Activated CD8-positive, alpha-beta memory T cell treated with anti-CD3 and anti-CD28 coated beads for 1 hour (primary cell): ENCODE measurements around the gene GPR152.
"Not testable (repeated sequence)": the region's sequence is repeated elsewhere in the genome, so short reads cannot be mapped to it uniquely, and the experiment has no call there.

ENCODE experiments used
- DNase-seq, 2 donors: peaks; one replicate each; pipeline ENCODE4 v3.0.0-alpha.2; 2020; ENCODE audit warnings: low read depth in 1 of 2; ENCODE audit errors: extremely low read depth in 1 of 2

GPR152 gene

GRCh38 chr11:67429038-67429668, 23.4 kb downstream of the GPR152 start:
- DNase-seq: no peak

GRCh38 chr11:67428052-67429001, 24.2 kb downstream of the GPR152 start, which contains the start of gene RPS6KB2:
RPS6KB2 (plus strand) TSS chr11:67428494; CDS start chr11:67428546, 52 bp downstream.
- DNase-seq: peak; percentile 98 to 99

- not testable (repeated sequence) for DNase-seq
Observed at GRCh38 chr11:67427364-67427859, 25.1 kb downstream of the GPR152 start.

- no peak for DNase-seq
Observed at GRCh38 chr11:67423891-67424613, 28.5 kb downstream of the GPR152 start.

GRCh38 chr11:67423466-67423865, 29.1 kb downstream of the GPR152 start:
- DNase-seq: no peak

GRCh38 chr11:67422891-67423290, 29.6 kb downstream of the GPR152 start:
- DNase-seq: no peak

GRCh38 chr11:67421430-67422031, 31.0 kb downstream of the GPR152 start:
- DNase-seq: no peak

GRCh38 chr11:67420646-67421429, 31.7 kb downstream of the GPR152 start:
- DNase-seq: peak; percentile 96 to 100

- no peak for DNase-seq
Observed at GRCh38 chr11:67420147-67420645, 32.3 kb downstream of the GPR152 start.

GRCh38 chr11:67419325-67420049, 33.0 kb downstream of the GPR152 start:
- DNase-seq: no peak

- DNase-seq: no peak
Observed at GRCh38 chr11:67418476-67419281, 33.9 kb downstream of the GPR152 start.

GRCh38 chr11:67417425-67417824, 35.1 kb downstream of the GPR152 start:
- no peak for DNase-seq

GRCh38 chr11:67416416-67417335, 35.9 kb downstream of the GPR152 start:
- DNase-seq: peak; percentile 61 to 63

GRCh38 chr11:67415501-67416304, 36.8 kb downstream of the GPR152 start, which contains the start of gene CARNS1:
CARNS1 (plus strand) TSS chr11:67415678; CDS start chr11:67416200, 522 bp downstream.
- no peak for DNase-seq

- no peak for DNase-seq
Observed at GRCh38 chr11:67413266-67413849, 39.2 kb downstream of the GPR152 start.
